NCI-H526 treated with DMSO at 0.1 percent for 48 hours (cell line): ENCODE measurements around the gene CDK13.
"Not testable (repeated sequence)": the region's sequence is repeated elsewhere in the genome, so short reads cannot be mapped to it uniquely, and the experiment has no call there.

Experiments used
- DNase-seq: peaks from one replicate; lab custom pipeline; 2025; lab: John Stamatoyannopoulos, UW

The CDK13 gene

GRCh38 chr7:39949971-39950472 lies at the start of gene CDK13:
Gene CDK13 (plus strand): TSS chr7:39950256. CDS start chr7:39950642, 386 bp downstream.
- peak; percentile 60 for DNase-seq

GRCh38 chr7:39904077-39904486 lies 46.0 kb upstream of the CDK13 start:
- no peak for DNase-seq

- DNase-seq, result no peak
These were observed 41.9 kb upstream of the CDK13 start for GRCh38 chr7:39908141-39908540.

- no peak for DNase-seq
These were observed 41.1 kb upstream of the CDK13 start for GRCh38 chr7:39908973-39909372.

GRCh38 chr7:39909526-39909925 lies 40.5 kb upstream of the CDK13 start:
- DNase-seq, result no peak

GRCh38 chr7:39910108-39910869 lies 39.8 kb upstream of the CDK13 start:
- no peak for DNase-seq

GRCh38 chr7:39911167-39911566 lies 38.9 kb upstream of the CDK13 start:
- DNase-seq, result no peak

GRCh38 chr7:39915847-39916246 lies 34.2 kb upstream of the CDK13 start:
- DNase-seq, result not testable (repeated sequence)

- DNase-seq, result no peak
These were observed 30.4 kb upstream of the CDK13 start for GRCh38 chr7:39919646-39920045.

GRCh38 chr7:39921506-39922175 lies 28.4 kb upstream of the CDK13 start:
- DNase-seq, result no peak

GRCh38 chr7:39922580-39922979 lies 27.5 kb upstream of the CDK13 start:
- no peak for DNase-seq

- DNase-seq, result no peak
These were observed 27.0 kb upstream of the CDK13 start for GRCh38 chr7:39923091-39923490.

GRCh38 chr7:39924122-39924521 lies 25.9 kb upstream of the CDK13 start:
- DNase-seq, result no peak

GRCh38 chr7:39926111-39926510 lies 23.9 kb upstream of the CDK13 start:
- no peak for DNase-seq

GRCh38 chr7:39927018-39927417 lies 23.0 kb upstream of the CDK13 start:
- no peak for DNase-seq

- no peak for DNase-seq
These were observed 15.9 kb upstream of the CDK13 start for GRCh38 chr7:39934132-39934531.

- no peak for DNase-seq
These were observed 13.3 kb upstream of the CDK13 start for GRCh38 chr7:39936761-39937160.

- DNase-seq, result no peak
These were observed 12.5 kb upstream of the CDK13 start for GRCh38 chr7:39937366-39938153.

GRCh38 chr7:39942883-39943282 lies 7.2 kb upstream of the CDK13 start:
- DNase-seq, result no peak

- no peak for DNase-seq
These were observed 3.4 kb upstream of the CDK13 start for GRCh38 chr7:39946693-39947092.

GRCh38 chr7:39948375-39948955 lies 1.6 kb upstream of the CDK13 start:
- no peak for DNase-seq
